Suppressor macrophage (primary cell): ENCODE measurements around the gene SNX10.

ENCODE experiments used
- DNase-seq, 4 experiments: peaks; one replicate each; pipeline ENCODE4 v3.0.0-alpha.2; 2020 to 2022

The SNX10 gene

DNA sequence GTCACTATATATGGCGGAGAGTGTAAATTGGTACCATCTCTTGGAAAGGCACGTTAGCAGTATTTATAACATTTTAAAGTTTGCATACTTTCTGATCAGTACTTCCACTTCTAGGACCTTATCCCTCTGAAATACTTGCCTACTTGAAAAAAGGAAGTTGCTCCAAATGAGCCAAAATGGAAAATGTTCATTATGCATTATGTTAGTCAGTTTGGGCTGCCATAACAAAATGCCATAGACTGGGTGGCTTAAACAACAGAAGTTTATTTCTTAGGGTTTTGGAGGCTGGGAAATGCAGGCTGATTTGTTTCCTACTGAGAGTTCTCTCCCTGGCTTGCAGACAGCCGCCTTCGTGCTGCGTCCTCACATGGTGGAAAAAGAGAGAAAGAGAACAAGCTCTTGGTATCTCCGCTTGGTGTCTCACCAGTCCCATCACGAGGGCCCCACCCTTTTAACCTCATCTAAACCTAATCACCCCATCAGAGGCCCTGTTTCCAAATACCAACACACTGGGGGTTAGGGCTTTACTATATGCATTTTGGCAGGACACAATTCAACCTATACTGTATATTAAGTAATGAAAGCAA is 6.9 kb downstream of the SNX10 start:
- DNase-seq, result peak in 3 of 4 experiments; percentile 17 to 63 (median 61)

DNA sequence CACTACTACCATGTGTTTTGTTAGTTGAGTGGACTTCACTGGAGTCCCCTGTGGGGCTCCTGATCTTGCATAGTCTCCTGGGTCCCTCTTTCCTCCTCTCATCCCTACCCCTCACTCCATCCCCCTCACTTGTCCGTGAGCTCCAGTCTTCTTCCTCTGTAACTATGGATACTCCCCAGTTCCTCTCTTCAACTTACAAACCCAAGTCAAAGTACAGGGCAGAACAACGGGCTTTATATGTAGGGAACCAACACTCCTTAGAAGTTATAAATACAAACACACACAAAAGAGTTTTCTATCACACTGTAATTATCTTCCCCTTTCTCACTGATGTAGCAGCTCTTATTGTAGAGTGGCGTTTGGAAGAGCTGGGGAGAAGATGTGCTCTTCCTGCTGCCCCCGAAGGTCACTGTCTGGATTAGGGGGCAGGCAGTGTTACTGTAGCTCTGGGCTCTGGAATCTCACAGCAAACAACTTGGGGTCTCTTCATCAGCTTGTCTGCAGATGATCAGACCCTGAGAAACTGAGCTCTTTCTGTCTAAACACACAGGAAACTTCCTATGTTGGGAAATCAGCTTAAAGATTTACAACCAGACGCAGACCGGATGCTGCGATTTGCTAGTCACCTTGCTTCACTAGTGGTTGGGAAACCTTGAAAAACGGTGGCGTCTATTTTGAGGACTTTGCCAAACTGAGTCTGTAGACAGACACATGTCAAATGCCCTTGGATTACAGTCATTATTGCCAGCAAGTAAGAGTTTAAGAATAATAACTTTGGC is 13.6 kb downstream of the SNX10 start:
- peak; percentile 78 to 91 (median 83) for DNase-seq

DNA sequence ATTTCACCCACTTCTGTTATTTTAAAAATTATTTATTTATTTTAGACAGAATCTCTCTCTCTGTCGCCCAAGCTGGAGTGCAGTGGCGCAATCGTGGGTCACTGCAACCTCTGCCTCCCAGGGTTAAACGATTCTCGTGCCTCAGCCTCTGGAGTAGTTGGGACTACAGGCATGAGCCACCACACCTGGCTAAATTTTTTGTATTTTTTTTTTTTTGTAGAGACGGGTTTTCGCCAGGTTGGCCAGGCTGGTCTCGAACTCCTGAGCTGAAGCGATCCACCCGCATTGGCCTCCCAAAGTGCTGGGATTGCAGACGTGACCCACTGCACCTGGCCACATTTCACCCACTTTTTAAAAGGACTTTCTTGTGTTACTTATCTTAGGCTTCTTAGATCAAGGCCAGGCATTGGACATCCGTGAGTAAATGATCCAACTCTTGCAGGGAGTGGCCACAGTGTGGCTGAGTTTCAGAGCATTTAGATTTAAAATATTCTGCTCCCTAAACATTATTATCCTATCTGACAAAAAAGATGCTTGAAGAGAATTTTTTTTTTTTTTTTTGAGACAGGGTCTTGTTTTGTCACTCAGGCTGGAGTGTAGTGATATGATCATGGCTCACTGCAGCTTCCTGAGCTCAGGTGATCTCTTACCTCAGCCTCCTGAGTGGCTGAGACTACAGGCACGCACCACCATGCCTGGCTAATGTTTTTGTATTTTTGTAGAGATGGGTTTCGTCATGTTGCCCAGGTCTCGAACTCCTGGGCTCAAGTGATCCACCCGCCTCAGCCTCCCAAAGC is 14.4 kb downstream of the SNX10 start:
- DNase-seq, result no peak

DNA sequence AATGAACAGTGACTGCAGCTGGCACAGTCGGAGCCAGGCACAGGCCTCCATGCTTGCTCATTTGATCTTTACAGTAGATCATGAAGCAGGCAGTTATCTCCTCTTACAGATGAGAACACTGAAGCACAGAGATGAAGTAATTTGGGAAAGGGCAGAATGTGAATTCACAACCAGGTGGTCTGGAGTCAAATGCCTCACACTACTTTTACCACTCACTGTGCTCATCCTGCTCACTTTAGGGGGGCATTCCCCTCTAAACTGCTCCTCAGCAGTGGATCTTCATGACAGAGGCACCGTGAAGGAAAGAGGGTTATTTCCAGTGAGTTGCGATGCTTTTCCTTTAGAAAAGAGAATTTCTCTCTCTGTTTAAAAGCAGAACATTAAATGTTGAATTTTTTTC is 15.1 kb downstream of the SNX10 start:
- DNase-seq, result no peak

DNA sequence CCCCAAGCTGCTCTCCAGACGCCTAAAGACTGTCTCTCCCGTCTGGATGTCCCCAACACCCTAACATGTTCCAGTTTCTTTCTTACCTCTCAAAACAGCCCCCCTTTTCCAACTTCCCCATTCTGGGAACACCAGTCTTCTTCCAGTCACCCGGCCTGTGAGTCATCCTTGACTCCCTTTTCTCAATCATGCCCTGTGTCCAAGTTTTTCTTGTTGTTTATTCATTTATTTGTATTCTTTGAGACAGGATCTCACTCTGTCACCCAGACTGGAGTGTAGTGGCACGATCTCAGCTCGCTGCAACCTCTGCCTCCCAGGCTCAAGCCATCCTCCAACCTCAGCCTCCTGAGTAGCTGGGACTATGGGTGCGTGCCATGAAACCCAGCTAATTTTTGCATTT is 15.6 kb downstream of the SNX10 start:
- DNase-seq, result peak; percentile 79 to 93 (median 89)

GRCh38 chr7:26307791-26308190 is 16.1 kb downstream of the SNX10 start:
- no peak for DNase-seq

GRCh38 chr7:26308551-26308950 is 16.9 kb downstream of the SNX10 start:
- no peak for DNase-seq

- DNase-seq, result no peak
Measured at GRCh38 chr7:26309089-26309488, 17.4 kb downstream of the SNX10 start.

DNA sequence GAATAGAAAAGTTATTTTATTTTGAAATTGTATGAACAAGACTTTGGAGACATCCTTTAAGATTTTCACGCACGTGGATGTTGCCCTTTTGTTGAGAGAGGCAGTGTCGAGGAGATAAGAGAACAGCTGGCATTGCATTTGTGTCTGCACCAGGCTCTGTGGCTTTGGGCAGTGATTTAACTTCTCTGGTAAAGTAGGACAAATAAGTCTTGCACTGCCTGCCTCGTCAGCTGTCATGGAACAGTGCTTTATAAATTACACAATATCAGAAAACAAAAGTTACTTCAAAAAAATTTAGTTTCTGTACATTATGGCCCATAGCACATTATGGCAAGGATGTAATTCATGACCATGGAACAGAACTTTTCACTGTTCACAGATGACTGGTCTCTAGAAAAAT is 20.1 kb downstream of the SNX10 start:
- DNase-seq, result peak in 3 of 4 experiments; percentile 29 to 47 (median 34)

- DNase-seq, result no peak
Measured at GRCh38 chr7:26317211-26317610, 25.5 kb downstream of the SNX10 start.

GRCh38 chr7:26318921-26319320 is 27.3 kb downstream of the SNX10 start:
- peak in 2 of 4 experiments; percentile 30 to 45 for DNase-seq

DNA sequence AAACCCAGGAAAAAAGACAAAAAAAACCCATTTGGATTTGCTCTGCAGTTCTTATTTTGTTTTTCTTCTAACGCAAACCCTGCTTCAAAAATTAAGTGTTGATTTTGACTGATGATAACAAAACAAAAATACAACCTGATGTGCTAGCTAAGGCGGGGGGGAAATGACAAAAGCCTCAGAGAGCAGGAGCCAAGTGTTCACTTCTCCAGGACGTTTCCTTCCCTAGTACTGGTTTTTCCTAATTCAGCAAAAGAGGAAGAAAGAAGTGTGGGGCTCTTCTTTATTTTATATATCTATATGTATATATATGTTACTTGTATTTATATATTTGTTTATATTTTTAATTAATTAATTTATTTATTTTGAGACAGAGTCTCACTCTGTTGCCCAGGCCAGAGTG is 28.0 kb downstream of the SNX10 start:
- peak; percentile 19 to 67 (median 50) for DNase-seq

- no peak for DNase-seq
Measured at GRCh38 chr7:26320878-26321277, 29.2 kb downstream of the SNX10 start.

GRCh38 chr7:26321435-26321834 is 29.8 kb downstream of the SNX10 start:
- no peak for DNase-seq

- no peak for DNase-seq
Measured at GRCh38 chr7:26326211-26326610, 34.5 kb downstream of the SNX10 start.

- peak in 3 of 4 experiments; percentile 26 to 44 (median 43) for DNase-seq
Measured at GRCh38 chr7:26328498-26329390, 37.1 kb downstream of the SNX10 start.

DNA sequence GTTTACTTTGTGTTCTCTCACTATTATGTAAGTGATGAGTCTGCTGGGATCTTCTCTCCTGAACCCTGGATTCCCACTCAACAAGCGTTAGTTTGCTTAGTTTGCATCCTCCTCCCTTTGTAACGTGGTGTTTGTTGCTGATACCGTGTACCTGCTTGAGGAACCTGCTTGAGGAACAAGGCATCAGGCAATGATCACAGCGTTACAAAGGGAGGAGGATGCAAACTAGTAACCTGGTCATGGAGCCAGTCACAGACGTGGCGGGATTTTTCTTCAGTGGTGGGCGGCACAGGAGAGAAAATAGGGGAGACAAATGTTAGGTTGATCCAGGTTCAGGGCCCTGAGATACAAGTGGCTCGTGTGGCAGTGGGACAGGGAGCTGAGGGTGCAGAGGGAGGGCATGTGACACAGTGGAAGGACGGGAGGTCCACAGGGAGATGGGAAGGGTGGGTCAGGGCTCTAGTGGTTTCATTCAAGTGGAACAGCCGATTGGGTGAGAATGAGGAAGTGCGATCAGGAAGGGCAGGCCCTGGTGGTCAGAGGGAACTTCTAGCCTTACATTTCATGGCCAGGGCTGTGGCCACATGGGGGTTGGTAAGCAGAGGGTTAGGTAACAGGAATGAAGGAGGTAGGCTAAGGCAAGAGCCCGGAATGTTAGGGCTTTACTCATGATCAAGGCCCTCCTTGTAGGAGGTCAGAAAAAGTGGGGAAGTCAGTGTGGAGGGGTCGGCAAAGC is 38.0 kb downstream of the SNX10 start:
- peak; percentile 80 to 87 (median 86) for DNase-seq

- no peak for DNase-seq
Measured at GRCh38 chr7:26331113-26331512, 39.5 kb downstream of the SNX10 start.

DNA sequence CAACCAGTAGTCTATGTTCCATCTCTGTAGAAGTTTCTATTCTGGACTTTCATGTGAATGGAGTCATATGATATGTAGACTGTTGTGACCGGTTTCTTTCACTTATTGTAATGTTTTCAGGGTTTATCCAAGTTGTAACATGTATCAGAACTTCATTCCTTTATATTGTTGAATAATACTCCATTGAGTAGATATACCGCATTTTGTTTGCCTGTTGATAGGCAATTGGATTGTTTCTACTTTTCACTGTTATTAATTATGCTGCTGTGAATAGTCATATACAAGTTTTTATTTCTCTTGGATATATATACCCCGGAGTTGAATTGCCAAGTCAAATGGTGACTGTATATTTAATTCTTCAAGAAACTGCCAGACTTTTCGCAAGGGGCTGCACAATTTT is 40.1 kb downstream of the SNX10 start:
- DNase-seq, result no peak

DNA sequence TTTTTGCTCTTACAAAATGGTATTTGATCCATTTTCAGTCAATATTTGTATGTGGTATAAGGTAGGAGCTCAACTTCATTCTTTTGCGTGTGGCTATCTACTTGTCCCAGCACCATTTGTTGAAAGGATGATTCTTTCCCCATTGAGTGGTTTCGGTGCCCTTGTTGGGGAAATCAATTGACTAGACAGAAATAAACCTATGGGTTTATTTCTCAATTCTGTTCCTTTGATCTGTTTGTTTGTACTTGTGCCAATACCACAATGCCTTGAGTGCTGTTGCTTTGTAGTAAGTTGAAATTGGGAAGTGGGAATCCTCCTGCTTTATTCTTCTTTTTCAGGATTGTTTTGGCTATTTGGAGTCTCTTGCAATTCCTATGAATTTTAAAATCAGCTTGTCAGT is 41.0 kb downstream of the SNX10 start:
- peak in 2 of 4 experiments; percentile 20 to 21 for DNase-seq

GRCh38 chr7:26334166-26334859 is 42.7 kb downstream of the SNX10 start:
- no peak for DNase-seq
